PC-9 (cell line): Measurements from ENCODE around the gene SLC6A1. TPM values are rescaled to one million over a fixed set of nuclear protein-coding genes. Genes with fewer than 3 reads are reported as not detected.

ENCODE experiments used
- BruUV-seq: library from RNA; stranded (reverse); fragments of 400-500 nt; replicated peaks from 2 replicates; lab custom pipeline; 2021; lab: Mats Ljungman, UMichigan
- CTCF ChIA-PET: fragments of 300-600 bp; sonication (Branson Sonifier 250); formaldehyde crosslinking; loops from one replicate; lab custom pipeline; 2022; ENCODE audit warnings: antibody characterized with exemption; lab: Charles Lee
- POLR2A ChIA-PET: fragments of 300-600 bp; sonication (Branson Sonifier 250); formaldehyde crosslinking; loops from one replicate; lab custom pipeline; 2022; ENCODE audit warnings: antibody characterized with exemption; ENCODE audit not compliant: unreplicated experiment; lab: Charles Lee
- DNase-seq, 2 experiments: peaks; one replicate each; pipeline versions ENCODE4 v3.0.0 to v3.0.0-alpha.2; 2015 to 2022; ENCODE audit warnings: mixed read lengths in 1 of 2
- H2AFZ ChIP-seq: fragments of 200-600 bp; sonication (generic); 2 replicates; pipeline ENCODE4 v1.8.1; 2017; ENCODE audit warnings: antibody characterized with exemption
- H3F3A ChIP-seq: fragments of 200-600 bp; sonication (generic); 2 replicates; pipeline ENCODE4 v1.8.1; 2017; ENCODE audit warnings: antibody characterized with exemption, mild to moderate bottlenecking, low read depth; ENCODE audit not compliant: insufficient read depth
- H3K27ac ChIP-seq: fragments of 200-600 bp; sonication (generic); 2 replicates; pipeline ENCODE4 v1.6.1; 2016; ENCODE audit warnings: mixed run types
- H3K27me3 ChIP-seq: fragments of 200-600 bp; sonication (generic); 2 replicates; pipeline ENCODE4 v1.6.1; 2016; ENCODE audit warnings: low read depth, mixed run types; ENCODE audit not compliant: insufficient read depth
- H3K36me3 ChIP-seq: fragments of 200-600 bp; sonication (generic); 2 replicates; pipeline ENCODE4 v1.6.1; 2016; ENCODE audit warnings: low read depth, mixed run types
- H3K4me1 ChIP-seq: fragments of 200-600 bp; sonication (generic); replicated peaks from 2 replicates; pipeline ENCODE4 v1.6.1; 2016; ENCODE audit warnings: mixed run types; ENCODE audit not compliant: insufficient read depth
- H3K4me2 ChIP-seq: fragments of 200-600 bp; sonication (generic); 2 replicates; pipeline ENCODE4 v1.6.1; 2017; ENCODE audit warnings: mixed run types
- H3K4me3 ChIP-seq: fragments of 200-600 bp; sonication (generic); 2 replicates; pipeline ENCODE4 v1.6.1; 2016; ENCODE audit warnings: mixed run types
- H3K79me2 ChIP-seq: fragments of 200-600 bp; sonication (generic); 2 replicates; pipeline ENCODE4 v1.6.1; 2017; ENCODE audit warnings: low read depth, mixed run types
- H3K9me2 ChIP-seq: fragments of 200-600 bp; sonication (generic); 2 replicates; pipeline ENCODE4 v1.8.1; 2017; ENCODE audit warnings: mild to moderate bottlenecking; ENCODE audit not compliant: insufficient read depth
- H3K9me3 ChIP-seq: fragments of 200-600 bp; sonication (generic); 2 replicates; pipeline ENCODE4 v1.8.1; 2016; ENCODE audit warnings: low read depth; ENCODE audit not compliant: insufficient read depth
- H4K20me1 ChIP-seq: fragments of 200-600 bp; sonication (generic); 2 replicates; pipeline ENCODE4 v1.8.1; 2017; ENCODE audit not compliant: insufficient read depth
- CTCF ChIP-seq: fragments of 200-600 bp; sonication (generic); conservative IDR thresholded peaks from 2 replicates; pipeline ENCODE4 v1.6.1; 2017; ENCODE audit warnings: mixed run types, antibody characterized with exemption, mild to moderate bottlenecking, moderate library complexity
- EZH2 ChIP-seq: fragments of 200-600 bp; sonication (generic); IDR thresholded peaks from 2 replicates; pipeline ENCODE4 v1.8.0; 2017; ENCODE audit warnings: antibody characterized with exemption, low read depth
- intact Hi-C: fragments of 100-400 bp; cut with micrococcal nuclease; formaldehyde crosslinking; loops from one replicate; pipeline ENCODE4 v1.10.0; 2022; ENCODE audit not compliant: unreplicated experiment
- total RNA-seq: library from RNA; stranded (reverse); gene quantifications from 2 replicates; pipeline ENCODE4 v1.2.3, GENCODE V29; 2021

SLC6A1 gene
- total RNA-seq, 1 experiment from 2014 or later, result not detected

- intact Hi-C loops, result no loop called here
- H3K9me3 ChIP-seq, result peaks cover 3% of the 10 kb centered on the region; the same call in 1 of the 2 replicates
- no peaks in the 10 kb centered on the region for H3K79me2 ChIP-seq
- ChIA-PET CTCF (no interaction called here), POLR2A (no interaction called here)
- no TSS peak for BruUV-seq
- no peak overlapping the region for H3K27ac ChIP-seq
- H3K4me3 ChIP-seq, result no peak overlapping the region
- no peak overlapping the region for H3K4me2 ChIP-seq
- no peaks in the 10 kb centered on the region for H3K4me1 ChIP-seq
- no peak for DNase-seq
- H4K20me1 ChIP-seq, result no peaks in the 10 kb centered on the region
- H3K27me3 ChIP-seq, result peaks cover 92% of the 10 kb centered on the region
- no peaks in the 10 kb centered on the region for H3F3A ChIP-seq
- TF ChIP-seq EZH2 (no peak), CTCF (no peak)
- H2AFZ ChIP-seq, result no peak overlapping the region
- H3K9me2 ChIP-seq, result no peaks in the 10 kb centered on the region
- no peaks in the 10 kb centered on the region for H3K36me3 ChIP-seq
Measured at GRCh38 chr3:11047500-11047899, 55.0 kb downstream of the SLC6A1 start.

GRCh38 chr3:11050666-11051323, 58.2 kb downstream of the SLC6A1 start:
- intact Hi-C loops, result loop anchor here (10.0 kb wide), 1 partner anchor 76 kb away; no protein-coding TSS in a partner anchor
- peaks cover 92% of the 10 kb centered on the region for H3K27me3 ChIP-seq
- no peaks in the 10 kb centered on the region for H3K9me2 ChIP-seq
- H3F3A ChIP-seq, result no peaks in the 10 kb centered on the region
- H3K4me1 ChIP-seq, result no peaks in the 10 kb centered on the region
- no peaks in the 10 kb centered on the region for H3K9me3 ChIP-seq
- H3K27ac ChIP-seq, result no peak overlapping the region
- no TSS peak for BruUV-seq
- H4K20me1 ChIP-seq, result no peaks in the 10 kb centered on the region
- no peaks in the 10 kb centered on the region for H3K36me3 ChIP-seq
- H3K4me2 ChIP-seq, result no peak overlapping the region
- H3K79me2 ChIP-seq, result no peaks in the 10 kb centered on the region
- no peak overlapping the region for H3K4me3 ChIP-seq
- ChIA-PET POLR2A (interaction anchor here (0.7 kb wide), 1 partner anchor 976 kb away, joined by 6 read pairs; no protein-coding TSS in a partner anchor), CTCF (interaction anchor here (0.9 kb wide), 1 partner anchor 10 kb away, joined by 3 read pairs; no protein-coding TSS in a partner anchor)
- DNase-seq, result no peak
- H2AFZ ChIP-seq, result no peak overlapping the region
- no peak for TF ChIP-seq EZH2
- TF ChIP-seq CTCF, result no peak

- no peak for TF ChIP-seq EZH2
- no peak for TF ChIP-seq CTCF
- no peaks in the 10 kb centered on the region for H3K9me2 ChIP-seq
- H3K36me3 ChIP-seq, result no peaks in the 10 kb centered on the region
- no peak for DNase-seq
- H3K4me3 ChIP-seq, result no peak overlapping the region
- no peak overlapping the region for H3K27ac ChIP-seq
- H3F3A ChIP-seq, result no peaks in the 10 kb centered on the region
- no peak overlapping the region for H2AFZ ChIP-seq
- no peaks in the 10 kb centered on the region for H3K79me2 ChIP-seq
- intact Hi-C loops, result loop anchor here (10.0 kb wide), 1 partner anchor 79 kb away; no protein-coding TSS in a partner anchor
- no peak overlapping the region for H3K4me2 ChIP-seq
- no peaks in the 10 kb centered on the region for H3K9me3 ChIP-seq
- BruUV-seq, result no TSS peak
- CTCF ChIA-PET, result no interaction called here
- peaks cover 94% of the 10 kb centered on the region for H3K27me3 ChIP-seq
- POLR2A ChIA-PET, result no interaction called here
- no peaks in the 10 kb centered on the region for H4K20me1 ChIP-seq
- no peaks in the 10 kb centered on the region for H3K4me1 ChIP-seq
Measured at GRCh38 chr3:11053926-11054503, 61.5 kb downstream of the SLC6A1 start.
